NCI-H2081 treated with DMSO at 0.1 percent for 48 hours (cell line): ENCODE measurements around the gene CBLL2.
"Not testable (repeated sequence)": the region's sequence is repeated elsewhere in the genome, so short reads cannot be mapped to it uniquely, and the experiment has no call there.

Experiments
- DNase-seq: peaks from one replicate; lab custom pipeline; 2025; lab: John Stamatoyannopoulos, UW

The CBLL2 gene, protein sequence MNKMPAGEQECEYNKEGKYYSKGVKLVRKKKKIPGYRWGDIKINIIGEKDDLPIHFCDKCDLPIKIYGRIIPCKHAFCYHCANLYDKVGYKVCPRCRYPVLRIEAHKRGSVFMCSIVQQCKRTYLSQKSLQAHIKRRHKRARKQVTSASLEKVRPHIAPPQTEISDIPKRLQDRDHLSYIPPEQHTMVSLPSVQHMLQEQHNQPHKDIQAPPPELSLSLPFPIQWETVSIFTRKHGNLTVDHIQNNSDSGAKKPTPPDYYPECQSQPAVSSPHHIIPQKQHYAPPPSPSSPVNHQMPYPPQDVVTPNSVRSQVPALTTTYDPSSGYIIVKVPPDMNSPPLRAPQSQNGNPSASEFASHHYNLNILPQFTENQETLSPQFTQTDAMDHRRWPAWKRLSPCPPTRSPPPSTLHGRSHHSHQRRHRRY

DNA sequence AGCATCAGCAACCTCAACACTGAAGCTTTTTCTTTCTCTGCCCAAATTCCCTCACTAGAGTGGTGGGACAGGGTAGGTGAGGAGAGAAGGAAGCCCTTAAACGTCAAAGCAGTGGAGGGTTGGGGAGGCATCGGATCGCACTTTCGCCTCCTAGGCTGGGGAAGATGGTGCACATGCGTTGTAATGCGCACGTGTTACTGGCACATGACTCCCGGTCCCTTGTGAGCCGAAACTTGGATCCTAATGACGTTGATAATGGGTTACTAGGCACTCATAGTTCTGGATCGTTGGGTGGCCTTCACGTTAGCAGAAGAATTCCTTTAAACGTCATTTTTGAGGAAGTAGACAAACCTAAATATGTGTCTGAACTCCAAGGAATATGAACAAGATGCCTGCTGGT, at the start of gene CBLL2:
Gene CBLL2 (plus strand): TSS at position 301 of the 400 bp plus-strand sequence. CDS start 79 bp downstream, at position 380.
- DNase-seq, result no peak

DNA sequence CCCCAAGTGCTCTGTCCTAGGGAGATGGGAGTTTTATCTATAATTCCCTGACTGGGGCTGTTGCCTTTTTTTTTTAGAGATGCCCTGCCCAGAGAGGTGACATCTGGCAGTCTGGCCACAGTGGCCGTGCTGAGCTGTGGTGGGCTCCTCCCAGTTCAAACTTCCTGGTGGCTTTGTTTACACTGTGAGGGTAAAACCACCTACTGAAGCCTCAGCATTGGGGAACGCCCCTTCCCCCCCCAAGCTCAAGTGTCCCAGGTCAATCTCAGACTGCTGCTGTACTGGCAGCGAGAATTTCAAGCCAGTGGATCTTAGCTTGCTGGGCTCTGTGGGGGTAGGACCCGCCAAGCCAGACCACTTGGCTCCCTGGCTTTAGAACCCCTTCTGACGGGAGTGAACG, 38.3 kb upstream of the CBLL2 start:
- DNase-seq, result no peak

DNA sequence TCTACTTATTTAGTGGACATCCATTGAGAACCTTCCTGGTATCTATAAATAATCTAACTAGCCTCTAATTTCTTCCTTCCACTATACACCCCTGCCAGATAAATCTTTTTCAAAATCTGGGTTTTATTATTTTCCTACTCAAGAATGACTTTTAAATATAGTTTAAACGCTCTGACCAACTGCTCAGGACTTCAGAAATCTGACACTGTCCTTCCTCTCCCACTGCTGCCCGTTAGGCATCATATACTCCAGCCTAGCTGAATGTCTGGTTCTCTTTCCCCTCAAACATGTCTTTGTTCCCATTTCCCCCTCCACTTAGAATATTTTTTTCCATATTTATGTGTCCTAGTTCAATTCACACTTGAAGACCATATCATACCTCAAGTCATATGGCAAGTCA, 35.2 kb upstream of the CBLL2 start:
- DNase-seq, result no peak

DNA sequence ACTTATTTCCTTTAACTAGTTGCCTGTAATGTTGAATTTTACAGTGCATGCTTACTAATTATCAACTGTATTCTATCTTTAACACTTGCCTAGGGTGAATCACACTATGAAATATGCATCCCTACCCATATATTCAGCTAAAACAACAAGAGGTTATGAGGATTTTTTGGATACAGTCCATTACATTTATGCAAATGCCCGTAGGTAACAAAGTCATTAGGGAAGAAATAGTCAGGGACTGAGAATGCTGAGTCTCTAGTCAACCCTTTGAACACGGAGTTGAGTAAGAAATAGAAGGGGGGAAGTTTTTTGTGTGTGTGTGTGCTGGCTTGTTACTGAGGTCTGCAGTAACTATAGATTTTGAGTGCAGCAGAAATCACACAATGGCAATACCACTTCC, 26.1 kb upstream of the CBLL2 start:
- DNase-seq, result no peak

DNA sequence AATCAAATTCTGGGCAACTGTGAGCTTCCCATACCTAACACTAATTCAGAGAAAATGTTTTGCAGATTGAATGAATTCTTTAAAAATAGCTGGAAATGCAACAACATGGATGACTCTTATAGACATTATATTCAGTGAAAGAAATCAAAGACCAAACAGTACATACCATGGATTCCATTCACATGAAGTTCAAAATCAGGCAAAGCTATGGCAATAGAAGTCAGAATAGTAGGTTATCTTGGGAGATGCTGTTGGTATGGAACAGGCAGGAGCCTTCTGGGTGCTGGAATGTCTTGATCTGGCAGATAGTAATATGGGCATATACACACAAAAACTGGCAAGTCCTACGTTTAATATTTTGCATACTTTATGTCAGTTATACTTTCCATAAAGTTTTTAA, 25.5 kb upstream of the CBLL2 start:
- no peak for DNase-seq

DNA sequence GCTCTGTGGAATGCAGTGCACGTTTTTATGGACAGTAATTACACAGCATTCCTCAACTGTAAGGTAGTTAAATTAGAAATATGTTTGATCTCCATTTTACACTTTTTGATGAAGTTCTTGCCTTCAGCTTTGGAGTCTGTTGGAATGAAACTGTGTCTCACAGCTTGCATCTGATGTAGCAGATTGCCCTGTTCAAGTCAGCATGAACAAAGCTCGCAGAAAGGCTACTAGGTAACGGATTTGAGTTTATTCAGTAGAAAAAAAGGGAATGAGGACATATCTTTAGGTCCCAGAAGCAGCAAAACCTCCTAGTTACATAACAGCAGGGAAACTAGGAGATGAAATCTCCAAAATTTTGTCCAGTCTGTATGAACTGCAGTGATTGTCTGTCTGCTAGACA, 24.3 kb upstream of the CBLL2 start:
- DNase-seq, result no peak

DNA sequence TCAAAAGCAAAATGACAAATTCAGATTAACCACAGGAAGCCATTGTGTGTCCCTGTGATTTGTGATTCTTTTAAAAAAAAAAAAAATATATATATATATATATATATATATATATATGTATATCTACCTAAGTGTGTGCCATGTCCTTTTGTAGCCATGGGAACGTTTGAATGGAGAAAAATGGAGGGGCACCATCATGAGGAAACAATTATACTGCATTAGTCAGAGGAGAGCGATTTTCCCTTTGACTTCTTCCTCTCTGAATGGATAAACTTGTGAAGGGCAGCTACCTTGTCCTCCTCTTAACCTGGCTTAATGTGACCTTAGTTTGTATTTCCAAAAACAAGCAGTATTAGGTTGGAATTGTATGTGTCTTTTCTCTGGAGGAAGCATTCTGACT, 23.3 kb upstream of the CBLL2 start:
- no peak for DNase-seq

DNA sequence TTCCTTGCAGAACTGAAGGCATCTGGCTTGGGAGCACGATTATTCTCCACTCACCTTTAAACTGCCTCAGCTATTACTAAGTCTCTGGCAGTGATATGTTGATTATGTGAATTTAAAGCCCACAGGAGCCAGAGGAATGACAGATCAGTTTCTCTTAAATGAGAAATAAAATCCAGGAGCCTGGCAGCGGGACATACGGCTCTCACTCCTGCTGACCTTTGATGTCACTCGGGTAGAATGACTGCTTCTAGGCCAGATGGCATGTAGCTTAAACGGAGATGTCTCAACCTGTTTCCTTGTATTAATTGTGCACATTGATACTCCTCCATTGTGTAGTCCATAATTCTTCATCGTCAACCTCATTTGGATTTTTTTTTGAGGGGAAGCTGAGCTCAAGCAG, 4.0 kb upstream of the CBLL2 start:
- no peak for DNase-seq

DNA sequence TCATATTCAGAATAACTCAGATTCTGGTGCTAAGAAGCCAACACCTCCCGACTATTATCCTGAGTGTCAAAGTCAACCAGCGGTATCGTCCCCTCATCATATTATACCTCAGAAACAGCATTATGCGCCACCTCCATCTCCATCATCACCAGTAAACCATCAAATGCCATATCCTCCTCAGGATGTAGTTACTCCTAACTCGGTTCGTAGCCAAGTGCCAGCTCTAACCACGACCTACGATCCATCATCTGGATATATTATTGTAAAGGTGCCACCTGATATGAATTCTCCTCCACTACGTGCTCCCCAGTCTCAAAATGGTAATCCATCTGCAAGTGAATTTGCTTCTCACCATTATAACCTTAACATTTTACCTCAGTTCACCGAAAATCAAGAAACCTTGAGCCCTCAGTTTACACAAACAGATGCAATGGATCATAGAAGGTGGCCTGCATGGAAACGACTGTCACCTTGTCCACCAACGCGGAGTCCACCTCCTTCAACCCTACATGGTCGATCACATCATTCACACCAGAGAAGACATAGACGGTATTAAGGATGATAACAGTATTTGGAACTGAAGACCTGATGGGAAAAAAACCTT, 1.1 kb downstream of the CBLL2 start:
- DNase-seq, result no peak

DNA sequence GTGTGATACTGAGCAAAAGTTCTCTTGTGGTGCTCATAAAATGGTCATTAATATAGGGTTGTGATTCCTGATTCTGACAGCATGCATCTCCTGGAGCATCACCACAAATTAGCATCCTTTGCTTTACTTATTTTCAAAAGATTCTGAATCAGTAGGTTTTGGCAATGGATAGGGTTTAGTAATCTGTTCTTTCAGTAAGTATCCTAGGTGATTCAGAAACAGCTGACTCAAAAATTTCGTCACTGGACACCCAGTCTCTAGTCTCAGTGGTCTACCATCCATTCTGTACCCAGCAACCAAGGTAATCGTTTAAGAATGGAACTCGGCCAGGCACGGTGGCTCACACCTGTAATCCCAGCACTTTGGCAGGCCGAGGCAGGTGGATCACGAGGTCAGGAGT, 4.1 kb downstream of the CBLL2 start:
- DNase-seq, result no peak

DNA sequence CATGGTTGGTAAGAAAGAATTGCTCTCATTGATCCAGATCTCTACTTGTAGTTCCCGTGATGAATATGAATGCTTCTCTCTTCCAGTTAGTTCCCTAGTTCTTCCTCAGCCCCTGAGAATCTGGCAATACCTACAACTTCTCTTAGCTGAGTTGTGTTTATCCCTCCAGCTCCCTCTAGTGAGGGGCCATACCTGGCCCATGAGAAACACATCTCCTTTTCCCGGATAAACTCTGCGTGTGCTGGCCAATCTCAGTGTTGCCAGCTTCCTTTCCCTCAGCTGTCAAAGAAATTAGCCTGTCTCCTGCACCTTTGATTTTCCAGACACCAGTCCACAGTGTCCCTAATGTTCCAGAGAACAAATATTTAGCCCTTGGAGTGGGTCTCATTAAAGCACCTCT, 5.7 kb downstream of the CBLL2 start:
- DNase-seq, result no peak

DNA sequence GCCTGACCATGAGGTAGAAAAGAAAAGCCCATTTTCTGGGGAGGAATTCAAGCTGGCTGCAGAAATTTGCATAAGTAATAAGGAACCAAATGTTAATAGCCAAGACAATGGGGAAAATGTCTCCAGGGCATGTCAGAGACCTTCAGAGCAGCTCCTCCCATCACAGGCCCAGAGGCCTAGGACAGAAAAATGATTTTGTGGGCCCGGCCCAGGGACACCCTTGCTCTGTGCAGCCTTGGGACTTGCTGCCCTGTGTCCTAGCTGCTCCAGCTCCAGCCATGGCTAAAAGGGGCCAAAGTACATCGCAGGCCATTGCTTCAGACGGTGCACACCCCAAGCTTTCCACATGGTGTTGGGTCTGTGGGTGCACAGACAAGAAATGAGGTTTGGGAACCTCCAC, 16.5 kb downstream of the CBLL2 start:
- DNase-seq, result not testable (repeated sequence)

DNA sequence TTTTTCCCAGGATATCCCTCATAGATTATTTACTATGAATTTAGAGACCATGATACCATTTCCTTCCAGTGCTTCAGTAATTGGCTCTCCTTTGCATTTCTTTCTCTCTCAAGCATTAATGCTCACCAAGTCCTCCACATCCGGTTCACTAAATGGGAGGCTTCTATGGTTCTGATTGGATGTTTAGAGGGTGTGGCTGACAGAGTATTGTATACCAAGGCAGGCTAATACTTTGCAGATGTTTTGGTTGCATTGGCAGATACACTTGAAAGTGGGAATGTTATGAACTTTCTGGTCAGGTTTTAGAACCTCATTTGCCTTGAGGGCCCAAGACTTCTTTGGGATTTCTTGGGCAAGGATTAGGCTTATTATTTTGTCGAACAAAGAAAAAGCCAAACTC, 24.2 kb downstream of the CBLL2 start:
- DNase-seq, result no peak

DNA sequence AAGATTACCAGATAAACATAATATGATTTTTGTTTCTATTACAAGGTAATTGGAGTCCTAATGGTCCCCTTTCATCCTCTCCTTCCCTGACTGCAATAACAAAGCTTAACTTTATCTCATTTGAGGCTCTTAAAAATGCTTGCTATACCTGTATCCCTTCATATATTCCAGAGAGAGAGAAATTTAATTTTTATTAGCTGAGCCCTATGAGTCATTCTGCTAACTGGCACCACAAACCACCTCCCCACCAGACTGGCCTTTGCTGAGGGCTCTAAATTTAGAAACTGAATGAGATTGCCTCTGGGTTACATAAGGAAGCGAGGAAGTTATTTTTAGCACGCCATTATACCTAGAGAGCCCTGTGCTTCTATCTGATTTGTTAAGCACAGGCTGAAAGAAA, 27.4 kb downstream of the CBLL2 start:
- no peak for DNase-seq

DNA sequence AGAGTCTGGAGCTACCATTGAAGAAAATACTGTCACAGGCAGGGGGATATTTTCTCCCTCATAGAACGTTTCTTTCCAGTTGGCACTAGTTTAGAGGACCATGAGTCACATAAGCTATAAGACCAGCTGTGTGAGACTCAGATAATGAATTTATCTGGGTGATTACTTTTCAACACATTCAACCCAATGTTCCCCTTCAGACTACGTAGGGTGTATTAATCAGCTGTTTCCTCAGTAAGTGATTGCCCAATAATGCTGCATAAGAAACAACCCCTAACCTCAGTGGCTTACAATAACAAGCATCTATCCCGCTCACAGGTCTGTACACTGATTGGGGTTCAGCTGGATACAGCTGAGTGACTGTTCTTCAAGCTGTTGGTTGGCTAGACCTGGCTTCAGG, 38.1 kb downstream of the CBLL2 start:
- DNase-seq, result no peak

DNA sequence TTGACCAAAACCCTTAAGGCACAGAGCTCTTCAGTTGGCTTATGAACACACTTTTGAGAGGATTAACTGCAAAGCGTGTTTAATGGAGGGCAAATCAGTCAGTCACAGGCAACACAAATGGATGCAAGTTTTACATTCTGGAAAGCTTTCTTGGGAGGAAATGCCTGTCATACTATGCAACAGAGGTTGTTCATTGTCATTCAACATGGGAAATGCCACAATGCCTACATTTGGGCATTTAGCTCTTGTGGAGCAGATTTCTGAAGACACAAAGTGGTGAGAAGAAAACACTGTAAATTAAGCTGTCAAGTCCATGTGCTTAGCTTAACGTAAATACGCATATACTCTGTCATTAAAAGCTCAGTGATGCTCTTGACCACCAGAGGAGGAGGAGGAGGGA, 41.1 kb downstream of the CBLL2 start:
- DNase-seq, result no peak

DNA sequence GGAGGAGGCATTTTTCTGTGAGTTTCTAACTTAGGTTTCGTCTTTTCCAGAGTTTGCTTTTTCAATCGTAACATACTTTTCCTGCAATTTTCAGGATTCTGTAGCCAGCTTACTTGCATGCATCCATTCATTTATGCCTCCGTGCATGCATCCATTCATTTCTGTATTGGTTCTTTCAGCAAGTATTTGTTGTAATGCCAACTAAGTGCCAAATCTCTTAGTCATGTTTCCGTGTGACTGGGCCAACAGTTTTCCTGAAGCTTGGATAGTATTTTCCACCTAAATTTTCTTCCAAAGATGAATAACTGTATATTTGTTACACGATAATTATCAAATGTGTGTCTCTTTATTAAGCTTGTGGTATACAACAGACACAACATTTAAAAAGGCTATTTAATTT, 41.5 kb downstream of the CBLL2 start:
- DNase-seq, result no peak

DNA sequence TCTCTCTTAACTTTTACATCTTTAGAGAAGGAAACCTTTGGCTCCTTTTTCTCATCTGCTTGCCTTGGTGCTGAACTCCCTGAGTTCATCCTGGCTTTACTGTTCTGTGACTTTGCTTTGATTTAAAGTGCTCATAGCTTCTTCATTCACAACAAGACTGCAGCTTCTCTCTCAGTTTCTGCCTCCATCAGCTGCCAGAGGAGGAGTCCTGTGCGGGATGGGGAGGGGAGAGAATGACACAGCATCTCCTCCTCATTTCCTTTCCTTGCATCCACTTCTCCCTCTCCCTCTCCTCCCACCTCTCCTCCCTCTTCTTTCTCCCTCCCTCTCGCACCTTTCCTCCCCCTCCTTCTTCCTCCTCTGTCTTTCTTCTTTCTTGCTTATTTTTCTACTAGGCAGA, 42.0 kb downstream of the CBLL2 start:
- no peak for DNase-seq

DNA sequence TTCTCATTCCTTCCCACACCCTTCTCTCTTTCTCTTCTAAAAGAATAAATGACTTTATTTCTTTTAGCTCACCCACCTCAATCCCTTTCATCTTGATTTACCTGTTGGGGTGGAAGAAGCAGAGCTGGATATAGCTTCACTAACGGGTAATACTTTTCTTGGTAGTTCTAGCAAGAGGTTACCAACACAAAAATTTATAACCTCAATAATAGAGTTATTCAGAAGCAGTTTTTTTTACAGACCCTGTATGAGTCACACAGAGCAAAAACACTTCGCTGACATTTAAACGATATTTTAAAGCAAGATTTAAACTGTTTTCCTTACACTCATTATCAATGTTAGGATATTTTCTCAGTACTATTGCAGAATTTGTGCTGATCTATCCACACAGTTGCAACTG, 42.4 kb downstream of the CBLL2 start:
- DNase-seq, result no peak

DNA sequence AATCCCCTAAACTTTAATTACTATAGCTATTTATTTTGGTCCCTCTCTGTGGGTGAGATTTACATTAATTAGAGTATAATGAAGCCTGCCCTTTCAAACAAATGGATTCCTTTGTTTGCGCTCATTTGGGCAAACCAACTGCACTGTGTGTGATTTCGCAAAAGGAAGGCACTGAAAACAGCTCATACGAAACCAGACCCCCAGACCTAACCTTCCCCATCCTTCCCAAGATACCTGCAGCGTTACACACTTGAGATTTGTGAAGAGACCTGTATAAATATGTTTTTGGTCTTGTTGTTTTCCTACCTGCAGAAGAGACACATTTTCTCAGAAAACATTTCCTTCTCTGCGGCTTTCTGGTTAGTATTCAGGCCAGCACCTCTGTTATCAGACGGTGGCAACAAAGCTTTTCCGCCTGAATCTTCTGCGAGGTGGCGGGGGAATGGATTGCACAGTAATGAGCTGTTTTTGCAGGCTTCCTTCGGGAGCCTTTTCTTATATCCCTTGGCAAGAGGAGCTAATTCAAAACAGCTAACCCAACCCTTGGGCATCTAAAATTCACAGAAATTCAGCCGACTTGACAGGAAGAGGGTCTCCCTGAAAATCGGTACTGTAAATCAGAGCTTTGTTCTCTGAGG, 47.6 kb downstream of the CBLL2 start:
- DNase-seq, result no peak

DNA sequence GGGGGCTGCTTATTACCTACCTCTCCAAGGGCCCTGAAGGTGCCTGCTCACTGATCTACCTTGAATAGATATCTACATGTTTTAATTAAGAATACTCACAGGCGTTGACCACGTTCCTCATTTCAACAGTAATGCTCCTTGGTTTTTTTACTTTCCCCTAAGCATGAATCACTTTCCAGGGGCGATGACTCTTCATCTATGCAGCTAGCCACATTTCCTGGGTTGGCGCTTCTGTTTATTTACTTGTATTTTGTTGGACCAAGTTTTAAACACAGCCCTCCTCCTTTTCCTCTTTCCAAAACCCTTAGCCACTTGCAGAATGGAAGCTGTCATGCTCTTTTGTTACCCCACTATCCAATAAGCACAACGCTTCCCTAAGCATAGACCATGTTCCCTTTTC, 50.8 kb downstream of the CBLL2 start:
- DNase-seq, result no peak
